OCI-M2 (cell line): Measurements from ENCODE around the gene MAPK4.

Experiments used
- DNase-seq: peaks from one replicate; lab custom pipeline; 2025; ENCODE audit not compliant: unreplicated experiment; lab: John Stamatoyannopoulos, UW

MAPK4 gene

GRCh38 chr18:50716902-50717301 is 157.0 kb downstream of the MAPK4 start:
- no peak for DNase-seq

- DNase-seq, result no peak
These were observed 157.7 kb downstream of the MAPK4 start for GRCh38 chr18:50717563-50717962.

- DNase-seq, result no peak
These were observed 159.8 kb downstream of the MAPK4 start for GRCh38 chr18:50719471-50720324.

- no peak for DNase-seq
These were observed 160.4 kb downstream of the MAPK4 start for GRCh38 chr18:50720325-50720674.

GRCh38 chr18:50721006-50721405 is 161.1 kb downstream of the MAPK4 start:
- DNase-seq, result no peak

- DNase-seq, result no peak
These were observed 161.7 kb downstream of the MAPK4 start for GRCh38 chr18:50721451-50722120.

- no peak for DNase-seq
These were observed 162.4 kb downstream of the MAPK4 start for GRCh38 chr18:50722311-50722710.

- DNase-seq, result no peak
These were observed 164.9 kb downstream of the MAPK4 start for GRCh38 chr18:50724751-50725151.

- DNase-seq, result no peak
These were observed 167.2 kb downstream of the MAPK4 start for GRCh38 chr18:50726960-50727589.

- no peak for DNase-seq
These were observed 168.0 kb downstream of the MAPK4 start for GRCh38 chr18:50727721-50728471.

GRCh38 chr18:50729376-50729775 is 169.5 kb downstream of the MAPK4 start:
- no peak for DNase-seq

- no peak for DNase-seq
These were observed 170.1 kb downstream of the MAPK4 start for GRCh38 chr18:50729986-50730385.

- DNase-seq, result no peak
These were observed 174.5 kb downstream of the MAPK4 start for GRCh38 chr18:50734342-50734741.

GRCh38 chr18:50734886-50735285 is 175.0 kb downstream of the MAPK4 start:
- DNase-seq, result no peak

- no peak for DNase-seq
These were observed 177.2 kb downstream of the MAPK4 start for GRCh38 chr18:50737127-50737526.

GRCh38 chr18:50738098-50738757 is 178.3 kb downstream of the MAPK4 start:
- no peak for DNase-seq

GRCh38 chr18:50742952-50743351 is 183.1 kb downstream of the MAPK4 start:
- no peak for DNase-seq

GRCh38 chr18:50744253-50744652 is 184.4 kb downstream of the MAPK4 start:
- DNase-seq, result no peak

- DNase-seq, result no peak
These were observed 186.1 kb downstream of the MAPK4 start for GRCh38 chr18:50745945-50746344.

GRCh38 chr18:50747849-50748242 is 188.0 kb downstream of the MAPK4 start:
- no peak for DNase-seq
